ENCODE data around the gene MED13L.
"Not testable (repeated sequence)": the region's sequence is repeated elsewhere in the genome, so short reads cannot be mapped to it uniquely, and the experiment has no call there.

The MED13L gene

GRCh38 chr12:115988212-115988611 is 289.3 kb downstream of the MED13L start:
- no peak for TF ChIP-seq CTCF (conservative IDR thresholded peaks at IDR 0.05)

GRCh38 chr12:115984616-115985015 is 292.9 kb downstream of the MED13L start:
- no peak overlapping the region for H3K27ac ChIP-seq
- no peak for TF ChIP-seq CTCF (conservative IDR thresholded peaks at IDR 0.05)

More at GRCh38 chr12:115988212-115988611, 289.3 kb downstream of the MED13L start:
- H3K27ac ChIP-seq: no peak overlapping the region

DNA sequence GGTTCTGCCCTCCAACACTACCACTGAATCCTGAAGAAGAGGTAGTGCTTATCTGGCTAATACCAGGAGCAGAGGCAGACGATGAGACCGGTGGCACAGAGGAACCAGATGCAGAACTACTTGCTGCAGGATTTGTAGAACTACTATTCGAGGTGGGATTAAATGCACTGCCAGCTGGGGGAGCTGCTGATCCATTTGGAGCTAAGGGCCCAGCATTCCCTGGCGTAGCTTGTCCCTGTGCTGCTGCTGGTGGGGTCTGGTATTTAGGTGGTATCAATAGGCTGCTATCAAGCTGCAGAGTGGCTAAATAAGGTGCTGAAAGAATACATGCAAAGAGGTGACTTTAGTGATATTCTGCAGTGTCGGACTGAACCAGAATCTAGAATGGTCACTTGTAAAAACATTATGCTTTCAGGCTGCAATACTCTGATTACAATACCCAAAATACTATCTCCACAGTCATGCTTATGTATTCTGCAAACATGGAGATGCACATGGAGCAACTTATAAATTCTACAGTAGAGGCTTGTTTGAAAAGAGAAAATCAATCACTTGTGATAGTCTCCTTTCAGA is 294.2 kb downstream of the MED13L start:
- no peak overlapping the region for H3K27ac ChIP-seq
- peak; percentile 77 for TF ChIP-seq CTCF (conservative IDR thresholded peaks at IDR 0.05)

DNA sequence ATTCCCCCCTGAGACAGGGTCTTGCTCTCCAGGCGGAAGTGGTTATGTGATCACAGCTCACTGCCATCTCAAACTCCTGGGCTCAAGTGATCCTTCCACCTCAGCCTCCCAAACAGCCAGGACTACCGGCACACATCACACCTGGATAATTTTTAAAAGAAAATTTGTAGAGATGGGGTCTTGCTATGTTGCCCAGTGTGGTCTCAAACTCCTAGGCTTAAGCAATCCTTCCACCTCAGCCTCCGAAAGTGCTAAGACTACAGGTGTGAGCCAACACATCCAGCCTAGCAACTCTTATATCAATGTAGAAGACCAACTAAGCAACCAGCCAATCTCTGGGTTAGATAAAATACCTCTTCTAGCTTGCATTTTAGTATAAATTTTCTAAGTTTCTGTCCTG is 297.2 kb downstream of the MED13L start:
- no peak overlapping the region for H3K27ac ChIP-seq
- no peak for TF ChIP-seq CTCF (conservative IDR thresholded peaks at IDR 0.05)

DNA sequence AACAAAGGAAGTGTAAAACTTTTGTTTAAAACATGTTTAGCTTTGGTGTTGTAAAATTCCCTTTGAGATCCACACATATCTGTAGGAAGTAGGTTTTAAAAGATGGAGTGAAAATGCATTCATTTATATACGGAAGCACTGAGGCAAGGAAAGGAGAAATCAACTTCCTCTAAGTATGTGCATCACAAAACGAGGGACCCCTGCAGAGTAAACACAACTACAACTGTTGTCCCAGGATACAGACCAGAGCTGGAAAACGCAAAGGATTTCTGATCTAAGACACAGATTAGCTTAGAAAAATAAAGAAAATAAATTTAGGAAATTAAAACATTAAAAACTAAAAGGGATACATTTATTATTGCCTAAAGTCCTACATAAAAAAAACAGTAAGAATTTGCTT is 297.6 kb downstream of the MED13L start:
- no peak overlapping the region for H3K27ac ChIP-seq
- no peak for TF ChIP-seq CTCF (conservative IDR thresholded peaks at IDR 0.05)

DNA sequence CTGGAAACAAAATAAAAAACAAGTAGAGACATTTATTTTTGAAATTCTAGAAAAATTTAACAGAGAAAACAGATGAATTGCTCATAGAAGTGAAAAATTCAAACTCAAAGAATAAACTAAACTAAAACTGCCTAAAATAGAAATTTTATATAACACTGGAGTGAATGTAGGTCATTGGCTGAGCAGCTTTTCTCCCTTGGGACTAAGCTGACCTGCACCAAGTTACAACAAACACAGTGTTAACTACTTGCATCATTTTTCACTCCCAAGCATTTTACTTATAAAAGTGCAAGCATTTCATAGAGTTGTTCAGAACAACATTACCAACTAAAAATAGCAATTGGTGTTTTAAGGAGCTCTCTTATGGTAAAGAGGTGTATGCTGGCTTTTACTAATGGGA is 298.1 kb downstream of the MED13L start:
- no peak overlapping the region for H3K27ac ChIP-seq
- no peak for TF ChIP-seq CTCF (conservative IDR thresholded peaks at IDR 0.05)

DNA sequence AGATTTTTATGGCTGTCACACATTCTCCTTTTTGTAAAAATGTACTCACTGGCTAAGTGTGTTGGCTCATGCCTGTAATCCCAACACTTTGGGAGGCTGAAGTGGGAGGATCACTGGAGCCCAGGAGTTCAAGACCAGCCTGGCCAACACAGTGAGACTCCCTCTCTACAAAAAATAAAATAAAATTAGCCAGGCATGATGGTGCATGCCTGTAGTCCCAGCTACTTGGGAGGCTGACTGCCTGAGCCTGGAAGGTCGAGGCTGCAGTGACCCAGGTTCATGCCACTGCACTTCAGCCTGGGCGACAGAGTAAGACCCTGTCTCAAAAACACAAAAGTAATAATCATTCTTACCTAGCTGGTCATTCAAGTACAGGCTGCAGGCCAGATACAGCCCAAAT is 300.7 kb downstream of the MED13L start:
- H3K27ac ChIP-seq: not testable (repeated sequence)

DNA sequence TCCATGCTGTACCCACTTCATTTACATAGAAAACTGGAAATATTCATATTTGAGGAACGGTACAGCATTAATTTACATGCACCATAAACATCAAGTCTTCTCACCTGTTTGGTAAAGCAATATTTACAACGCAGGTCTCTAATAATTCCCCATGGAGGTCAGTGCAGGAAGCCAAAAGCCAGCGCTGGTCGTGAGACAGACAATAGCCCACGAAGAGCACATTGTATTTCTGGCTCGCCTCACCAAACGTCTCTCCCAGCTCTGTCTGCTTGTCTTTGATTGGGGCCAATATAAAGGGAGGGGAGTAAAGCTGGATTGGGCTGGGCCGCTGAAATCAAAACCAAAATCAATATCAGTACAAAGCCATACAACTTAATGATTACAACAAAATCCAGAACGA is 302.1 kb downstream of the MED13L start:
- H3K27ac ChIP-seq: no peak overlapping the region
- TF ChIP-seq CTCF (conservative IDR thresholded peaks at IDR 0.05): no peak

Data from VCaP (cell line).